HG02798 (cell line): ENCODE data around the gene KLC3.
"Not testable (repeated sequence)": the region's sequence is repeated elsewhere in the genome, so short reads cannot be mapped to it uniquely, and the experiment has no call there.

Experiments used
- ATAC-seq: cut with Tn5 transposase; IDR thresholded peaks from one replicate; pipeline ENCODE4 v1.9.1; 2021; ENCODE audit warnings: mild to moderate bottlenecking; ENCODE audit not compliant: unreplicated experiment, poor library complexity

Gene KLC3

GRCh38 chr19:45340232-45340898, at the start of gene KLC3:
TSS of gene KLC3 (plus strand) at chr19:45340750. CDS start at chr19:45345542, 4,792 bp downstream.
- ATAC-seq: no peak

DNA sequence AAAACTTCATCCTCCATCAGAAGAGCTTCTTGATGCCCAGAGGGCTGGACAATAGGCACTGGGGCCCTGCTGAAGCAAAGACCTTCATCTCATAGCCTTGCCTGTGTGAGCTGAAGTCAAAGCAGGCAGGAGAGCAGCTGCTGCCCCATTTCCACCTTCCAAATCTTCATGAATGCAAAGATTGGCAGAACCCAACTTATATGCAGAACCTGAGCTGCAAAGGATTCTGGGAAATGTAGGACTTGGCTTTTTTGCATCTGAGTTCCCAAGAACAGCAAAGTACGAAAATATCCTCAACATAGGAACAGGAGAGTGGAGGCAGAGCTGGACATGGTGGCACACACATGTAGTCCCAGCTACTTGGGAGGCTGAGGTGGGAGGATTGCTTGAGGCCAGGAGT, 48.7 kb upstream of the KLC3 start:
- no peak for ATAC-seq

GRCh38 chr19:45293682-45294081, 46.9 kb upstream of the KLC3 start:
- ATAC-seq: no peak

DNA sequence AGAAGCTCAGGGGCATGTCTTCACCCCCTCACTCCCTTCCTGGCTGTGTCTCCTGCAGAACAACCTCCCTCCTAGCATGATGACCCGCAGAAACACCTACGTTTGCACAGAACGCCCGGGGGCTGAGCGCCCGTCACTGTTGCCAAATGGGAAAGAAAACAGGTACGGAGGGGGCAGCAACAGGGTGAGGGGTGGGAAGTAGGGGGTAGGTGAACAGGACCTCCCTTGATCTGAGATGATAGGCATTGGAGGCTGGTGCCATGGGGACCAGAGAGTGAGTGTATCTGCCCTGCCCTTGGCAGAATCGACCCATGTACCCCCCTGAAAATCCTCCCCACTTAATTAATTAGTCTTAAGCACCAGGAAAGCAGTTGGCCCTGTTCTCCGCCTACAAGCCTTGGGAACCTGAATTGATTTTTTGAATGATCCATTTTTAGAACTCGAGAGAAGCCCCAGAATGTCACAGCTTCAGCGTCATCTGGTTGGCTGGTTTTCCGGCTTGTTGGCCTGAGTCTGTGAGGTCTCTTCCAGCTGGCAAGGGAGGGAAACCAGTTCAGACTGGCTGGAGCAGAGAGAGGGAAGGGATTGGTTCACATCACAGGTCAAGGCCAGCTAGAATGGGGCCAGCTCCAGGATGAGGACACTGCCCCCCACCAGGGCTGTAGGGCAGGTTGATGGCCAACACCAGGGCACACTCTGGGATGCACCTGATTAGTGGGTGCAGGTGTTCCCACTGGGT, 46.1 kb upstream of the KLC3 start:
- ATAC-seq: no peak

GRCh38 chr19:45295873-45296272, 44.7 kb upstream of the KLC3 start:
- ATAC-seq: no peak

- ATAC-seq: no peak
Measured at GRCh38 chr19:45296355-45296754, 44.2 kb upstream of the KLC3 start.

DNA sequence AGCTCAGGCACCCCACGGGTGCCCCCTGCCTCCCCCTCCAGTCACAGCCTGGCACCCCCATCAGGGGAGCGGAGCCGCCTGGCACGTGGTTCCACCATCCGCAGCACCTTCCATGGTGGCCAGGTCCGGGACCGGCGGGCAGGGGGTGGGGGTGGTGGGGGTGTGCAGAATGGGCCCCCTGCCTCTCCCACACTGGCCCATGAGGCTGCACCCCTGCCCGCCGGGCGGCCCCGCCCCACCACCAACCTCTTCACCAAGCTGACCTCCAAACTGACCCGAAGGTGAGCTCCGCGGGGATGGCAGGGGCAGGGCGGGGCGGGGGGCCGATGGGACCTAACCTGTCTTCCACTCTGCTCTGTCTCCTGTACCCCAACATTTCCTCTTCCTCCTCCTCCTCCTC, 42.9 kb upstream of the KLC3 start:
- ATAC-seq: no peak

DNA sequence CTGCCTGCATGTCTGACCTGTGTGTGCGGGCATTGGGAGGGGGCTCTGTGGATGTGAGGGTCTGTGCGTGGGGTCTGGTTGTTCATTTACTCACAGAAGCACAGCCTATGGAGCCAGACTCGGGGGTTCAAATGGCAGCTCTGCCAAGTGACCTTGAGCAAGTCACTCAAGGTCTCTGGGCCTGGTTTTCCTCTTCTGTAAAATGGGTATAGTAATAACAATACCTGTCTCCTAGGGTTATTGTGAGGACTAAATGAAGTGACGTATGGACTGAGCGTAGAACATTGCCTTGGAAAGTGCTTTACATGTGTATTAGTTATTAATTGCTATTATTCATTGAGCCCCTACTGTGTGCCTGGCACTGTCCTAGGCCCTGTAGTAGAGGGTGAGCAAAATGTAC, 42.3 kb upstream of the KLC3 start:
- no peak for ATAC-seq

- ATAC-seq: no peak
Measured at GRCh38 chr19:45299719-45300118, 40.8 kb upstream of the KLC3 start.

- no peak for ATAC-seq
Measured at GRCh38 chr19:45302416-45302815, 38.1 kb upstream of the KLC3 start.

GRCh38 chr19:45303269-45304060, 37.1 kb upstream of the KLC3 start:
- ATAC-seq: no peak

GRCh38 chr19:45304141-45304926, 36.2 kb upstream of the KLC3 start:
- no peak for ATAC-seq

DNA sequence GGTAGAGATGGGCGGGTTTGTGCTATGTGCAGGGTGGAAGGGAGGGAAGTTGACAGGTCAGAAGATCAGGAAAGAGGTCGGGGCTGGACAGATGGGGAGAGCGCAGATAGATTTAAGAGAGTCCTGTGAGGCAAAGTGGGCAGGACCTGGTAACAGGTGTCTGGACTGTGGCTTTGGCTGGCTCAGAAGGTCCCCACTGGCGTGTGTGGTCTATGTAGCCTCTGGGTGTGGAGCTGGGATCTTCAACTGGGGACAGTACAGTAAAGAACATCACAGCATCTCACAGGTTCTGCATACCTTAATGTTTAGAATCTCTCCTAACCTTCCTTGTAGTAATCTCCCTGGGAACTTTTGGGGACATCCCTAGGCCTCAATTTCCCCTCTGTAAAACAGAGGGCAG, 35.5 kb upstream of the KLC3 start:
- ATAC-seq: no peak

GRCh38 chr19:45305421-45305820, 35.1 kb upstream of the KLC3 start:
- no peak for ATAC-seq

- no peak for ATAC-seq
Measured at GRCh38 chr19:45306040-45306439, 34.5 kb upstream of the KLC3 start.

DNA sequence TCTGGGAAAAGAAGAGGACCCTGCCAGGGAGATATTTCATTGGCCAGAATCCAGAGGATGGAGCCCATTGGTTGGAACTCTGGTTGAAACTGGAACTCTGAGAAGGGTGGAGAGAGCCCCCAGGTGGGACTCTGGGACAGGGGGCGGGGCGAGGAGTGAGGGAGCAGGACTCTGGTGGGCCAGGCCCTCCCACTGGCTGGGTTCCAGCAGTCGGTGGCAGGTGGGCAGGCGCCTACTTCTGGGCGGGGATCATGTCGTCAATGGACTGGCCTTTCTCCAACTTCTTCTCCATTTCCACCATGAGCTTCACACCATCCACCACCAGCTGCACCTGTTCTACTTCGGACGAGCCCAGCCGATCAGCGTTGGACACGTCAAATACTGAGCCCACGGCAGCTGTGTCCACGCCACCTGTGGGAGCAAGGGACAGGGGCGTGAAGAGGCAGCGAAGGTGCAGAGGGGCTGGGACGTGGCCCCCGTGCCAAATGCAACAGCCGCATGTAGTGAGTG, 34.0 kb upstream of the KLC3 start:
- ATAC-seq: no peak

GRCh38 chr19:45307361-45307760, 33.2 kb upstream of the KLC3 start:
- no peak for ATAC-seq

GRCh38 chr19:45309322-45309721, 31.2 kb upstream of the KLC3 start:
- not testable (repeated sequence) for ATAC-seq

GRCh38 chr19:45311621-45312020, 28.9 kb upstream of the KLC3 start:
- ATAC-seq: no peak

DNA sequence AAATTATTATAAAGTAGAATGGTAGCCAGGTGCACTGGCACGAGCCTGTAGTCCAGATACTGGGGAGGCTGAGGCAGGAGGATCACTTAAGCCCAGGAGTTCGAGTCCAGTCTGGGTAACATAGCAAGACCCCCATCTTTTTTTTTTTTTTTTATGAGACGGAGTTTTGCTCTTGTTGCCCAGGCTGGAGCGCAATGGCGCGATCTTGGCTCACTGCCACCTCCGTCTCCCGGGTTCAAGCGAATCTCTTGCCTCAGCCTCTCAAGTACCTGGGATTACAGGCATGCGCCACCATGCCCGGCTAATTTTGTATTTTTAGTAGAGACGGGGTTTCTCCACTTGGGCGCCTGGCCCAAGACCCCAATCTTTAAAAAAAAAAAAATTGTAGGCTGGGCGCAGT, 28.3 kb upstream of the KLC3 start:
- ATAC-seq: not testable (repeated sequence)
